Smooth muscle cell (in vitro differentiated cells): ENCODE data around the gene CAPN2. TPM values are rescaled to one million over a fixed set of nuclear protein-coding genes. Genes with fewer than 3 reads are reported as not detected.

ENCODE experiments used
- DNase-seq: peaks from one replicate; lab custom pipeline; 2025; ENCODE audit not compliant: unreplicated experiment; lab: John Stamatoyannopoulos, UW
- H2AFZ ChIP-seq: fragments of 200-600 bp; sonication (generic); 2 replicates; pipeline ENCODE4 v1.6.0; 2016; ENCODE audit warnings: antibody characterized with exemption, low read depth, mild to moderate bottlenecking
- H3F3A ChIP-seq: fragments of 200-600 bp; sonication (generic); 2 replicates; pipeline ENCODE4 v1.6.0; 2017; ENCODE audit warnings: antibody characterized with exemption, low read depth
- H3K27ac ChIP-seq: fragments of 200-600 bp; sonication (generic); 2 replicates; pipeline ENCODE4 v1.5.1; 2016; ENCODE audit warnings: low read depth, mild to moderate bottlenecking
- H3K27me3 ChIP-seq: fragments of 200-600 bp; sonication (generic); 2 replicates; pipeline ENCODE4 v1.6.1; 2016; ENCODE audit warnings: low read depth, mild to moderate bottlenecking
- H3K36me3 ChIP-seq: fragments of 200-600 bp; sonication (generic); 2 replicates; pipeline ENCODE4 v1.5.1; 2016; ENCODE audit warnings: low read depth
- H3K4me1 ChIP-seq: fragments of 200-600 bp; sonication (generic); 2 replicates; pipeline ENCODE4 v1.5.1; 2016; ENCODE audit warnings: low read depth
- H3K4me2 ChIP-seq: fragments of 200-600 bp; sonication (generic); 2 replicates; pipeline ENCODE4 v1.6.0; 2016; ENCODE audit warnings: mild to moderate bottlenecking
- H3K4me3 ChIP-seq: fragments of 200-600 bp; sonication (generic); 2 replicates; pipeline ENCODE4 v1.5.1; 2016; ENCODE audit warnings: mild to moderate bottlenecking
- H3K79me2 ChIP-seq: fragments of 200-600 bp; sonication (generic); 2 replicates; pipeline ENCODE4 v1.6.0; 2016; ENCODE audit warnings: low read depth, mild to moderate bottlenecking
- H3K9ac ChIP-seq: fragments of 200-600 bp; sonication (generic); 2 replicates; pipeline ENCODE4 v1.6.0; 2016; ENCODE audit warnings: low read depth
- H3K9me3 ChIP-seq: fragments of 200-600 bp; sonication (generic); replicated peaks from 2 replicates; pipeline ENCODE4 v1.5.1; 2016; ENCODE audit warnings: low read depth
- H4K20me1 ChIP-seq: fragments of 200-600 bp; sonication (generic); 2 replicates; pipeline ENCODE4 v1.6.0; 2016; ENCODE audit warnings: low read depth
- CTCF ChIP-seq: fragments of 200-600 bp; sonication (generic); IDR thresholded peaks from 2 replicates; pipeline ENCODE4 v1.5.1; 2017; ENCODE audit warnings: borderline replicate concordance, mild to moderate bottlenecking, antibody characterized with exemption; ENCODE audit not compliant: insufficient read depth, poor library complexity, severe bottlenecking
- WGBS: methylation state at CpG from one replicate; pipeline ENCODE4 v1.1.7; 2016; ENCODE audit warnings: low lambda C conversion rate; 5-methylcytosine and 5-hydroxymethylcytosine counted together
- polyA plus RNA-seq: library from polyadenylated mRNA; unstranded; fragments of >200 nt; fragmentation: Nextera tagmentation; extraction: Ambion mirVana; gene quantifications from 2 replicates; pipeline ENCODE4 v1.2.1, GENCODE V29; 2016
- total RNA-seq: library from RNA; depleted of rRNA; stranded (reverse); fragments of >200 nt; gene quantifications from 2 replicates; pipeline ENCODE4 v1.2.3, GENCODE V29; 2014

CAPN2 gene
- total and polyA plus RNA-seq, 2 experiments from 2014 or later: 182 to 229 TPM

GRCh38 chr1:223763251-223763650, 50.9 kb downstream of the CAPN2 start:
- Histone ChIP-seq H3K4me3 (no peak overlapping the region), H3K27ac (no peak overlapping the region), H4K20me1 (no peaks in the 10 kb centered on the region), H3K27me3 (no peaks in the 10 kb centered on the region), H3K4me1 (no peaks in the 10 kb centered on the region), H3K79me2 (peaks cover 4% of the 10 kb centered on the region), H3K9ac (no peak overlapping the region), H3K36me3 (peaks cover 25% of the 10 kb centered on the region), H3K4me2 (no peak overlapping the region), H2AFZ (no peak overlapping the region), H3F3A (no peaks in the 10 kb centered on the region), H3K9me3 (no peaks in the 10 kb centered on the region)
- 97% methylated on average over 5 of the region's 5 CpGs for WGBS
- no peak for TF ChIP-seq CTCF
- DNase-seq: no peak

GRCh38 chr1:223763881-223764280, 51.5 kb downstream of the CAPN2 start:
- Histone ChIP-seq H3K4me2 (no peak overlapping the region), H2AFZ (no peak overlapping the region), H3K79me2 (peaks cover 4% of the 10 kb centered on the region), H3K9ac (no peak overlapping the region), H4K20me1 (no peaks in the 10 kb centered on the region), H3K4me3 (no peak overlapping the region), H3K9me3 (no peaks in the 10 kb centered on the region), H3K36me3 (peaks cover 25% of the 10 kb centered on the region), H3K4me1 (no peaks in the 10 kb centered on the region), H3K27me3 (no peaks in the 10 kb centered on the region), H3K27ac (no peak overlapping the region), H3F3A (peaks cover 1% of the 10 kb centered on the region)
- DNase-seq: no peak
- no peak for TF ChIP-seq CTCF
- WGBS: 97% methylated on average over 5 of the region's 5 CpGs

GRCh38 chr1:223765036-223765718, 52.8 kb downstream of the CAPN2 start:
- Histone ChIP-seq H3K27ac (no peak overlapping the region), H3K4me1 (no peaks in the 10 kb centered on the region), H2AFZ (no peak overlapping the region), H3K4me2 (no peak overlapping the region), H3K9me3 (no peaks in the 10 kb centered on the region), H3K79me2 (peaks cover 4% of the 10 kb centered on the region), H3K36me3 (peaks cover 25% of the 10 kb centered on the region), H3F3A (peaks cover 6% of the 10 kb centered on the region), H3K9ac (no peak overlapping the region), H4K20me1 (no peaks in the 10 kb centered on the region), H3K4me3 (no peak overlapping the region), H3K27me3 (no peaks in the 10 kb centered on the region)
- DNase-seq: no peak
- no peak for TF ChIP-seq CTCF
- 72% methylated on average over 9 of the region's 9 CpGs for WGBS
